Measurements from ENCODE around the gene CPNE5. TPM values are rescaled to one million over a fixed set of nuclear protein-coding genes. Genes with fewer than 3 reads are reported as not detected.

Gene CPNE5
- total RNA-seq, 4 donors from 2014 or later: 0.19 to 1.3 (median 0.59) TPM

GRCh38 chr6:36847991-36848390, 8.7 kb upstream of the CPNE5 start:
- TF ChIP-seq CTCF (IDR thresholded peaks at IDR 0.05; ENCODE audit: low read depth): no peak

GRCh38 chr6:36847152-36847551, 7.9 kb upstream of the CPNE5 start:
- no peak for TF ChIP-seq CTCF (IDR thresholded peaks at IDR 0.05; ENCODE audit: low read depth)

- TF ChIP-seq CTCF (IDR thresholded peaks at IDR 0.05; ENCODE audit: low read depth): no peak
Observed at GRCh38 chr6:36845233-36845632, 6.0 kb upstream of the CPNE5 start.

- TF ChIP-seq CTCF (IDR thresholded peaks at IDR 0.05; ENCODE audit: low read depth): no peak
Observed at GRCh38 chr6:36844232-36845170, 5.3 kb upstream of the CPNE5 start.

- TF ChIP-seq CTCF (IDR thresholded peaks at IDR 0.05; ENCODE audit: low read depth): no peak
Observed at GRCh38 chr6:36843170-36843569, 3.9 kb upstream of the CPNE5 start.

- no peak for TF ChIP-seq CTCF (IDR thresholded peaks at IDR 0.05; ENCODE audit: low read depth)
Observed at GRCh38 chr6:36841756-36842155, 2.5 kb upstream of the CPNE5 start.

- TF ChIP-seq CTCF (IDR thresholded peaks at IDR 0.05; ENCODE audit: low read depth): no peak
Observed at GRCh38 chr6:36840432-36841403, 1.5 kb upstream of the CPNE5 start.

All from subcutaneous adipose tissue (tissue), 4 donors.